Upper lobe of right lung (tissue), 1 donor: ENCODE data around the gene MPZL3. TPM values are rescaled to one million over a fixed set of nuclear protein-coding genes. Genes with fewer than 3 reads are reported as not detected.

ENCODE experiments used
- ATAC-seq: fragments of 200-7000 bp; cut with Tn5 transposase; one replicate; pipeline ENCODE4 v1.9.1; 2020; ENCODE audit warnings: mild to moderate bottlenecking, moderate library complexity
- DNase-seq: peaks from one replicate; pipeline ENCODE4 v3.0.0-alpha.2; 2020
- H3K27ac ChIP-seq: fragments of 200-600 bp; one replicate; pipeline ENCODE4 v1.8.0; 2022
- H3K27me3 ChIP-seq: fragments of 200-600 bp; one replicate; pipeline ENCODE4 v1.8.0; 2022; ENCODE audit warnings: mild to moderate bottlenecking
- H3K36me3 ChIP-seq: fragments of 200-600 bp; one replicate; pipeline ENCODE4 v1.8.0; 2022
- H3K4me1 ChIP-seq: fragments of 200-600 bp; one replicate; pipeline ENCODE4 v1.8.0; 2022
- H3K4me3 ChIP-seq: fragments of 200-600 bp; one replicate; pipeline ENCODE4 v1.8.0; 2022; ENCODE audit warnings: mild to moderate bottlenecking
- H3K9me3 ChIP-seq: fragments of 200-600 bp; one replicate; pipeline ENCODE4 v1.8.0; 2022
- intact Hi-C: fragments of 100-400 bp; cut with DNase I; formaldehyde crosslinking; loops from one replicate; pipeline ENCODE4 v1.11.0; 2022
- total RNA-seq: library from RNA; stranded (reverse); fragmentation: NEBNext Ultra II Directional; extraction: Animal tissue kit (Norgen Biotek cat#: 25700); gene quantifications from one replicate; pipeline ENCODE4 v1.2.1, GENCODE V29; 2021
- TF ChIP-seq, protein P1 (sequence below): fragments of 200-600 bp; IDR thresholded peaks from one replicate; pipeline ENCODE4 v1.8.0; 2022; ENCODE audit warnings: antibody characterized with exemption
- donor health status: DM: no; HTN: yes; CAD: no; lungs with severe emphysema.

MPZL3 gene
- total RNA-seq, 1 donor from 2014 or later, result 11.8 TPM

DNA sequence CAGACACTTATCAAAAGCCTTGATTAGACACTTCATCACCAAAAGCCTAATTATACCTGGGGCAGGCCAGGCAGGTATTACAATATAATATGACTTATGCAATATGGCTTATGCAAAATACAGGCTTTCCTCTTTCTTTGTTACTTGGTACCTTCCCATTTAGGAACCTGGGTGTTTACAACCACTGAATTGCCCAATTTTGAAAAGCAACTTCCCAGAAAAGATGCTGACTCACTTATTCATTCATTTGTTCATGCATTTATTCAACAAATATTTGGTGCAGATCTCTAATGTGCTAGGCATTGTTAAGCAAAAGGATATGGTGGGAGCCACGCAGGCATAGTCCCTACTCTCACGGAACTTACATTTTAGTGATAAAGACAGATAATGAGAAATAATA, 13.7 kb downstream of the MPZL3 start:
- Histone ChIP-seq H3K36me3 (no peaks in the 10 kb centered on the region), H3K9me3 (no peaks in the 10 kb centered on the region), H3K4me3 (no peak overlapping the region), H3K4me1 (peaks cover 36% of the 10 kb centered on the region), H3K27ac (peak overlapping the region; percentile 68), H3K27me3 (no peaks in the 10 kb centered on the region)
- ATAC-seq, result no peak
- TF ChIP-seq, protein P1, sequence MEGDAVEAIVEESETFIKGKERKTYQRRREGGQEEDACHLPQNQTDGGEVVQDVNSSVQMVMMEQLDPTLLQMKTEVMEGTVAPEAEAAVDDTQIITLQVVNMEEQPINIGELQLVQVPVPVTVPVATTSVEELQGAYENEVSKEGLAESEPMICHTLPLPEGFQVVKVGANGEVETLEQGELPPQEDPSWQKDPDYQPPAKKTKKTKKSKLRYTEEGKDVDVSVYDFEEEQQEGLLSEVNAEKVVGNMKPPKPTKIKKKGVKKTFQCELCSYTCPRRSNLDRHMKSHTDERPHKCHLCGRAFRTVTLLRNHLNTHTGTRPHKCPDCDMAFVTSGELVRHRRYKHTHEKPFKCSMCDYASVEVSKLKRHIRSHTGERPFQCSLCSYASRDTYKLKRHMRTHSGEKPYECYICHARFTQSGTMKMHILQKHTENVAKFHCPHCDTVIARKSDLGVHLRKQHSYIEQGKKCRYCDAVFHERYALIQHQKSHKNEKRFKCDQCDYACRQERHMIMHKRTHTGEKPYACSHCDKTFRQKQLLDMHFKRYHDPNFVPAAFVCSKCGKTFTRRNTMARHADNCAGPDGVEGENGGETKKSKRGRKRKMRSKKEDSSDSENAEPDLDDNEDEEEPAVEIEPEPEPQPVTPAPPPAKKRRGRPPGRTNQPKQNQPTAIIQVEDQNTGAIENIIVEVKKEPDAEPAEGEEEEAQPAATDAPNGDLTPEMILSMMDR, result no peak
- no peak for DNase-seq
- intact Hi-C loops, result no loop called here

- Histone ChIP-seq H3K4me3 (no peak overlapping the region), H3K9me3 (no peaks in the 10 kb centered on the region), H3K36me3 (no peaks in the 10 kb centered on the region), H3K27me3 (no peaks in the 10 kb centered on the region), H3K27ac (no peak overlapping the region), H3K4me1 (peaks cover 22% of the 10 kb centered on the region)
- no peak for ATAC-seq
- DNase-seq, result no peak
- TF ChIP-seq, protein P1, result no peak
- intact Hi-C loops, result no loop called here
These were observed 16.0 kb downstream of the MPZL3 start for GRCh38 chr11:118236170-118236569.

DNA sequence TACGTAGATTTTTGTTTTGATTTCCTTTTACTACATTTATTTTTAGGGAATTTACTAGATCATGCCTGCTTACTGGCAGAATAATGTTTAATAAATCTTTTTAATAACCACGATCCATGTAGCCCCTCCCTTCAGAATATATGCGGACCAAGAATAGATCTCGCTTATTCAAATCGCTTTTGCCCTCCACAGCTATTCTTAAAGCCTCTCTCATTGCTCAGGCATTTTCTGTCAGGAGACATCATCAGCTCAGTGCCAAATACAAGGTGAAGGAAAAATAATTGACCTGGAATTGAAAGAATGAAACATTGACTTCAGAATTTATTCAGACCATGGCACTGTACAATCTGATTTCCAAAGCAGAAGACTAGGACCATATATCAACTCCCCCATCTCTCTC, 17.3 kb downstream of the MPZL3 start:
- H3K27ac ChIP-seq, result no peak overlapping the region
- intact Hi-C loops, result no loop called here
- ATAC-seq, result no peak
- no peaks in the 10 kb centered on the region for H3K9me3 ChIP-seq
- H3K36me3 ChIP-seq, result no peaks in the 10 kb centered on the region
- TF ChIP-seq, protein P1, result no peak
- H3K4me3 ChIP-seq, result no peak overlapping the region
- H3K4me1 ChIP-seq, result peaks cover 23% of the 10 kb centered on the region
- no peaks in the 10 kb centered on the region for H3K27me3 ChIP-seq
- no peak for DNase-seq

- H3K27me3 ChIP-seq, result no peaks in the 10 kb centered on the region
- intact Hi-C loops, result no loop called here
- no peaks in the 10 kb centered on the region for H3K36me3 ChIP-seq
- peaks cover 20% of the 10 kb centered on the region for H3K4me1 ChIP-seq
- no peak overlapping the region for H3K4me3 ChIP-seq
- ATAC-seq, result no peak
- no peaks in the 10 kb centered on the region for H3K9me3 ChIP-seq
- no peak for DNase-seq
- TF ChIP-seq, protein P1, result no peak
- no peak overlapping the region for H3K27ac ChIP-seq
These were observed 18.3 kb downstream of the MPZL3 start for GRCh38 chr11:118233850-118234249.

- peaks cover 15% of the 10 kb centered on the region for H3K4me1 ChIP-seq
- no peaks in the 10 kb centered on the region for H3K27me3 ChIP-seq
- DNase-seq (no peak), ATAC-seq (peak; percentile 30)
- intact Hi-C loops, result no loop called here
- H3K4me3 ChIP-seq, result no peak overlapping the region
- H3K36me3 ChIP-seq, result no peaks in the 10 kb centered on the region
- H3K27ac ChIP-seq, result no peak overlapping the region
- H3K9me3 ChIP-seq, result no peaks in the 10 kb centered on the region
- TF ChIP-seq, protein P1, result no peak
These were observed 18.8 kb downstream of the MPZL3 start for GRCh38 chr11:118233377-118233776.

DNA sequence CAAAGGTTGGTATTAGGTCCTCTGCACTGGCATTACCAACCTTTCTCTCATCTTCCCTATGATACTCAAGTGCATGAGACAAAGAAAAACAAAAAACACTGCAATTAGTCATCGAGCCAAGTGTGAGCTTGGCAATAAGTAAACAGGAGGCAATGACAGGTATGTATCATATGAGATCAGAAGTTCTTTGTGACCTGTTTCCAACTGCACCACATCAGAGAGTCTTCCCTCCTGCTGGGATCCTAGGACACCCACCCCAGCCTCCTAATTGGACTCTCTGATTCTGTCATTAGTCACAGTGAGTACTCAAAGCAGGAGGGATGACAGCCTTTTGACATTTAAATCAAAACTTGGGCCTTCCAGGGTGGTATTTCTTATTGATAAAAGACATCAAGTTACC, 19.5 kb downstream of the MPZL3 start:
- Histone ChIP-seq H3K27ac (no peak overlapping the region), H3K9me3 (no peaks in the 10 kb centered on the region), H3K27me3 (no peaks in the 10 kb centered on the region), H3K4me1 (peaks cover 17% of the 10 kb centered on the region), H3K4me3 (no peak overlapping the region), H3K36me3 (no peaks in the 10 kb centered on the region)
- ATAC-seq (no peak), DNase-seq (no peak)
- TF ChIP-seq, protein P1, result no peak
- intact Hi-C loops, result no loop called here
